SKM-1 (cell line): Measurements from ENCODE around the gene IZUMO1R.
"Not testable (repeated sequence)": the region's sequence is repeated elsewhere in the genome, so short reads cannot be mapped to it uniquely, and the experiment has no call there.

Source experiments
- DNase-seq: peaks from one replicate; lab custom pipeline; 2025; ENCODE audit not compliant: unreplicated experiment; lab: John Stamatoyannopoulos, UW

IZUMO1R gene

GRCh38 chr11:94325681-94326080 lies 21.3 kb downstream of the IZUMO1R start:
- DNase-seq, result no peak

GRCh38 chr11:94326947-94327346 lies 22.6 kb downstream of the IZUMO1R start:
- DNase-seq, result no peak

GRCh38 chr11:94328587-94329080 lies 24.3 kb downstream of the IZUMO1R start:
- no peak for DNase-seq

GRCh38 chr11:94329501-94329900 lies 25.1 kb downstream of the IZUMO1R start:
- DNase-seq, result no peak

- no peak for DNase-seq
Measured at GRCh38 chr11:94330789-94331188, 26.4 kb downstream of the IZUMO1R start.

- DNase-seq, result no peak
Measured at GRCh38 chr11:94332814-94333213, 28.4 kb downstream of the IZUMO1R start.

- DNase-seq, result no peak
Measured at GRCh38 chr11:94336033-94336432, 31.7 kb downstream of the IZUMO1R start.

- DNase-seq, result no peak
Measured at GRCh38 chr11:94338651-94339050, 34.3 kb downstream of the IZUMO1R start.

- no peak for DNase-seq
Measured at GRCh38 chr11:94342250-94342649, 37.9 kb downstream of the IZUMO1R start.

GRCh38 chr11:94343495-94343894 lies 39.1 kb downstream of the IZUMO1R start:
- no peak for DNase-seq

GRCh38 chr11:94346311-94346710 lies 41.9 kb downstream of the IZUMO1R start:
- DNase-seq, result not testable (repeated sequence)

GRCh38 chr11:94350850-94351563 lies 46.6 kb downstream of the IZUMO1R start:
- not testable (repeated sequence) for DNase-seq
